Measurements from ENCODE around the gene TJP1.
"Not testable (repeated sequence)": the region's sequence is repeated elsewhere in the genome, so short reads cannot be mapped to it uniquely, and the experiment has no call there.

The TJP1 gene

DNA sequence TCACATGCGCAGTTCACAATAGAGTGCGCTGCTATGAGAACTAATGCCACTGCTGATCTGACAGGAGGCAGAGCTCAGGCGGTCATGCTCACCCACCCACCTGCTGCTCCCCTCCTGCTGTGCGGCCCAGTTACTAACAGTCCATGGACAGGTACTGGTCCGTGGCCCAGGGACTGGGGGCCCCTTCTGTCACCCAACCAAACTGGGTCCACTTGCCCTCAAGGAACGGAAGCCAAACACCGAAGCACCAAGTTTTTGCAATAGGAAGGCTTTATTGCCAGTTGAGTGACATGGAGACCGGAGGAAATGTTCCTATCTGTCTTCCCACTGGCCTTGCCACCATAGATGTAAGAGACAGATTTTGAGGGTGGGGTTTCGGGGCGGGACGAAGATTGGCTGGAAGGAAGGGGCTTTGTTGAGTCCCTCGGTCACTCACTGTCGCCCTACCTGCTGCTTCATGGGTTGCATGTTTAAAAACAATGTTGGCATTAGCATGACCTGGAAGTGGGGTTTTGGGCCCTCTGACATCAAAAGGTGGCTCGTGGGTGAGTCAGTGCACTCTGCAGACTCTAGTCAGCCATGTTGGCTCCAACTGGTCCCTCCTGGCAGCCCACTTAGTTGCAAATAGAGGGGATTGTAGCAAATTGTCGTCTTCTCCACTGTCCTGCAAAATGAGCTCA is 141.0 kb downstream of the TJP1 start:
- no peak for DNase-seq (ENCODE audit: low spot score)

DNA sequence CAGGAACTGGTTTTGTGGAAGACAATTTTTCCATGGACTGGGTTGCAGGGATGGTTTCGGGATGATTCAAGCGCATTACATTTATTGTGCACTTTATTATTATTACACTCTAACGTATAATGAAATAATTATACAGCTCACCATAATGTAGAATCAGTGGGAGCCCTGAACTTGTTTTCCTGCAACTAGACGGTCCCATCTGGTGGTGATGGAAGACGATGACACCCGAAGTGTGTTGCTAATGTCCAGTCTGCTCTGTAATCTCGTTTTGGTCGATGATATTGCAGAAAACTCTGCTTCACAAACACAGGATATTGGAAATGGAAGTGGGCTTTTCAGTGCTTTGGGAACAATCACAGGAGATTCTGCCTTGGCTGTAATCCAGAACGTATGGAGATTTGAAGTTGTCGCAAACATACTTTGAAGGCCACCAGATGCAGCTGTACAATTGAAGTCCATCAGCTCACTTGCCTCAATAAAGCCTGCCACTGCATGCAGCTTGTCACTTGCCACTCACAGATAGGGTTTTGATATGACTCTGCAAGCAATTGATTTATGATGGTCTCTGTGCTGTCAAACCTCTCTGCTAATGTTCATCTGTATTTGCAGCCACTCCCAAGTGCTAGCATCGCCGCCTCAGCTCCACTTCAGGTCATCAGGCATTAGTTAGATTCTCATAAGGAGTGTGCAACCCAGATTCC is 141.7 kb downstream of the TJP1 start:
- no peak for DNase-seq (ENCODE audit: low spot score)

DNA sequence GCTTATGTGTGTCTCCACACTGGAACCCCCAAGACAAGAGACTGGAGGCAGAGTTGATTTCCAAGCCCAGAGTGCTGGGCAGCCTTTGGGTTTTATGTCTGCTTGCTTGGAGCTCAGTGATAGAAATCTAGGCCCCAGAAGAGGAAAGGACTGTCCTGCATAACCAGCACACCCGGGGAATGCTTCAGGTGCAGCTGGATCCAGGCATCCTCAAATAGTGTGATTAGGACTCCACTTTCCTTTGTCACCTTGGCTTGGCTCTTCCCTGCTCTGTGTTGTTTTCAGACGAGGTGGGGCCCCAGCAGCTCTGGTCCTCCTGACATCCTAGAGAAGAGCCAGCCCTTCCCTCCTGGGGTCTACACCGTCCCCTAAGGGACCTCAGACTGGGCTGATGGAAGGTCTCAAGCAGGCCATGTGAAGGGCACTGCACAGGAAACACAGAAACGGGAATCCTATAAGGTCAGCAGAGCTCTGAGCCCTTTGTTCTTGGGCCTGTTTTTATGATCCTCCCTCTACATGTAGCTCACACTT is 143.7 kb downstream of the TJP1 start:
- DNase-seq (ENCODE audit: low spot score) = no peak

DNA sequence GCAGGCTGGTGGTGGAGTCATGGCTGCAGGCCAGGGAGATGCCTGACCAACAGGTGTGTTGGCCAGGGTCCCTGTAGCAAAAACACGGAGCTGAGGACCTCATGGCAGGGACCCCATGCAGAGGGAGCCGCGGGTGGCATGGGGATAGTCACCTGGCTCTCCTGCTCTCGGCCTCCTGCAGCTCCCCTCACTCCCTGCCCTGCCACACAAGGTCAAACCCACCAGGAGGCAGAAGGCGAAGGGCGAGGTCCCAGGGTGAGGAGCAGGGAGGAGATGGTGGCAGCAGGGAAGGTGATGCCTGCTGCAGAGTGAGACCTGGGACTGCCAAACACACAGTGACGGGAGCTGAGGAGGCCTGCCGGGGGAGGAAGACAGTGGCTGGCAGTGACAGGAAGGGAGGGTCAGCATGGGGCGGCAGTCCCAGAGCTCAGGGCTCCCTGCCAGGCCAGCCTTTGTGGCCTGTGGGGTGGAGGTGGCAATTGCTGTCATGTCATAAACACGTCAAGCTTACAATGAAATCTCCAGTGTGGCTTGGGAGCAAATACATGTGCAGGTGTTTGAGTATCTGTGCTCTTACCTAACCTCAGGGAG is 144.3 kb downstream of the TJP1 start:
- no peak for DNase-seq (ENCODE audit: low spot score)

DNA sequence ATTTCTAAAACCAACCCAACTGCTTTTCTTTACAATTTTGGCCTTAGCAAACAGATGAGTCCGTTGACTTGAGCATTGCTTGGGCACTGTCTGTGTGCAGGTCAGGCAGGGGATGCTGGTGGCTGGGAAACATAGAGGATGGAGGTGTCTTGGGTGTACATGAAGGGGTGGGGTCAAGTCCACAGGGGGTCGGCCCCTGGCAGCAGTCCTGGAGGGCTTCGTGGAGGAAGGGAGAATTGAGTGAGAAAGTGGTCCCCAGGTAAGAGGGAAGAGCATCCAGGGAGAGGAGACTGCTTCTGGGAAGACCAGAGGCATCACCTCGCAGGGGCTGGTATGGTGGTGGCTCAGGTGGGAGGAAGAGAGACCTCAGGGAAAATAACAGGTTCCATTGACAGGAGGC is 144.8 kb downstream of the TJP1 start:
- no peak for DNase-seq (ENCODE audit: low spot score)

DNA sequence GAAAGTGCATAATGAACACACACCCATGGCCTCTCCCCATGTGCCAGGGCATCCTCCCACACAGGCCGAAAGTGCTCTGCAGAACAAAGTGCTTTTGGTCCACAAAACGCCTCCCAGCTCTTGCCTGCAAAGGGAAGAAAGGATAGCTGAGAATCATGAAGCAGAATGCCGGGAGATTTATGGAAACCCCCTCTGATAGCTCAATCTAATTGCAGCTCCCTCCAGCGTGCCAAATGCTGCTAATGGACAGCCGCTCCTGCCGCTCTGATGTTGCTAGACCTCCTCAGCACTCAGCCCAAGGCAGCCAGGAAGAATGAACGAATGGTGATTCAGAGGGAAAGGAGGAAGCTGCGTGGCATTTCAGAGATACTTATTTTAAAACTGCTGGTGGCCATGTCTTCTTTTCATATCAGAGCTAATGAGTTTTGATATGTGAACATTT is 145.3 kb downstream of the TJP1 start:
- DNase-seq (ENCODE audit: low spot score) = no peak

DNA sequence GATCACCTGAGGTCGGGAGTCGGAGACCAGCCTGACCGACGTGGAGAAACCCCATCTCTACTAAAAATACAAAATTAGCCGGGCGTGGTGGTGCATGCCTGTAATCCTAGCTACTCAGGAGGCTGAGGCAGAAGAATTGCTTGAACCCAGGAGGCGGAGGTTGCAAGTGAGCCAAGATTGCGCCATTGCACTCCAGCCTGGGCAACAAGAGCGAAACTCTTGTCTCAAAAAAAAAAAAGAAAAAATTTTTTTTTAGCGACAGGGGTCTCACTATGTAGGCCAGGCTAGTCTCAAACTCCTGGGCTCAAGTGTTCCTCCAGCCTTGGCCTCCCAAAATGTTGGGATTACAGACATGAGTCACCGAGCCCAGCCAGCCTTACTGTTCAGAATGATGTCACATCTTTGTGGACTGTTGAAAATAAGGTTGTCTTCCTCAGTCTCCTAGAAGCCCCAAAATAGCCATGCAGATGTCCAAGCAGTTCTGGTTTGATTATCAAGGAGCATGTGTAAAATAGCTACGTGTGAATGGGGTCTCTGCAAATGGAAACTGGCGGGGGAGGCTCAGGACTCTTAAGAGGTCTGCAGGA is 145.8 kb downstream of the TJP1 start:
- DNase-seq (ENCODE audit: low spot score) = not testable (repeated sequence)

DNA sequence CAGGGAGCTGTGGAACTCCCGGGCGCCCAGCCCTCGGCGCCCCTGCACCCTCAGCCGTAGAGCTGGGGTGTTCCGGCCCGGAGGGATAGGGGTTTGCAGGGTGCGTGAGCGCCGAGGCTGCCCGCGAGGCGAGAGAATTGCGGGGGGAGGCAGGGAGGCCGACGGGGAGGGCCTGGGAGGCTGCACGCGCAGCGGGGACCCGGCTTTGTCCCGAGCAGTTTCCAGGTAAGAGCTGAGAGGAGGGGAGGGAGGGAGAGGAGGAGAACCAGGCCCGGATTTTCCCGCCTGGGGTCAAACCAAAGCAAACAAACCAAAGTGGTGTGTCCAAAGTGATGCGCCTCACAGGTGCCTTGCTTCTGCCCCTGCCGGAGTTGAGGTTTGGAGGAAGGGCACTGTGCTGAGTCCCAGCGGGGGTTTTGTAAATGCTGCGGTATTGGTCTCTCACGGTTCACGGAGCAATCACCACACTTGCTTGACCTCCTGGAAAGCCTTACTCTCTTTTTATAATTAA is 146.4 kb downstream of the TJP1 start:
- no peak for DNase-seq (ENCODE audit: low spot score)

DNA sequence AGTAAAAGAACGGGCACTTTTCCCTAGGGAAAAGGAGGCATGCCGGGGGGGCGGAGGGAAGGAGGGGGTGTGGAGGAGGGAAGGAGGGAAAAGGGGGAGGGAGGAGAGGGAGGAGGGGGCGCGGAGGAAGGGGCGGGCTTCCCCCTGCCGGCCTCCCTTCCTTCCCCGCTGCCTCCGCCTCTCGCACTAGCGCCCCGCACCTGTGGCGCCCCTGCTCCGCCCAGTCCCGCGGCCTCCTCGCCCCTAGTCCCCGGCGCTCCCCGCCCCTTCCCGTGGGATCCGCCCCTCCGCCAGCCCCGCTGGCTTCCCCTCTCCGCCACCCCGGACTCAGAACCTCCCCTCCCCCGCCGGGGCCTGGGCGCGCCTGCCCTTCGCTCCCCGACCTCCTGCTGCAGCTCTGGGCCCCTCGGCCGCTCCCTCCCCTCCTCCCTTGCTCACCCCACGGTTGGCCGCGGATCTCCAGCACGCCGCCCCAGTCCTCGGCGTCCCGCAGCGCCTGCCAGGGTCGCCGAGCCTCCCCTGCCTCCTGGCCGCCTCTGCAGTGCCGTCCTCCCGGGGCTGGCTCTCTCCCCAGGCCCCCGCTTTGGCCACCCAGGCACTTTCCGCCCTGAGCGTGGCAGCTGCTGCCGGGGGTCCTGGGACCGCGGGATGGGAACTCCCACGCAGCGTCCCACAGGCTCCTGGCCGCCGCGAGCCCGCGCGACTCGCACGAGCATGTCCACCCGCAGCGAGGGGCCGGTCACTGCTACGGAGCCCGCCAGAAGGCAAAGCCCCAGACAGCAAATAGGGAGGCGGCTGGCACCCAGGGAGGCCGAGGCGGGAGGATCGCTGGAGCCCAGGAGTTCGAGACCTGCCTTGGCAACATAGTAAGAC is 147.4 kb downstream of the TJP1 start:
- no peak for DNase-seq (ENCODE audit: low spot score)

DNA sequence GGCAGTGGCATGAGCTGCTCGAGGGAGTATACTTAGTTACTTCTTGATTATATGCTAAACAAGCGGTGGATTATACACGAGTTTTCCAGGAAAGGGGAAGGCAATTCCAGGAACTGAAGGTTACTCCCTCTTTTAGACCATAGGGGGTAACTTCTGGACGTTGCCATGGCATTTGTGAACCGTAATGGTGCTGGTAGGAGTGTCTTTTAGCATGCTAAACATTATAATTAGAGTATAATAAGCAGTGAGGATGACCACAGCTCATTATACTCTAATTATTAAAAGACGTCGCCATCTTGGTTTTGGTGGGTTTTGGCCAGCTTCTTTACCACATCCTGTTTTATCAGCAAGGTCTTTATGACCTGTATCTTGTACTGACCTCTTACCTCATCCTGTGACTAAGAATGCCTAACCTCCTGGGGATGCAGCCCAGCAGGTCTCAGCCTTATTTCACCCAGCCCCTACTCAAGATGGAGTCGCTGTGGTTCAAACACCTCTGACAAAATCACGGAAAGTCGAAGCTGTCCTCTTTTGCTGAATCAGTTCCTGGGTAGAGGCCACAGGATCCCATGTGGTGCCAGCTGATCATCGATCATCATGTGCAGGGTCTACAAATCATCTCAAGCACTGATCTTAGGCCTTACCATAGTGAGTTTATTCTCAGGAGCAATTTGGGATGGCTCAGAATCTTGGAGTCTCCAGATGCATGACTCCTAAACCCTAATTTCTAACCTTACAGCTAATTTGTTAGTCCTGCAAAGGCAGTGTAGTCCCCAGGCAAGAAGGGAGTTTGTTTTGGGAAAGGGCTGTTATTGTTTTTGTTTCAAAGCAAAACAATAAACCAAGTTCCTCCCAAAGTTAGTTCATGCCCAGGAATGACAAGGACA is 149.1 kb downstream of the TJP1 start:
- no peak for DNase-seq (ENCODE audit: low spot score)

DNA sequence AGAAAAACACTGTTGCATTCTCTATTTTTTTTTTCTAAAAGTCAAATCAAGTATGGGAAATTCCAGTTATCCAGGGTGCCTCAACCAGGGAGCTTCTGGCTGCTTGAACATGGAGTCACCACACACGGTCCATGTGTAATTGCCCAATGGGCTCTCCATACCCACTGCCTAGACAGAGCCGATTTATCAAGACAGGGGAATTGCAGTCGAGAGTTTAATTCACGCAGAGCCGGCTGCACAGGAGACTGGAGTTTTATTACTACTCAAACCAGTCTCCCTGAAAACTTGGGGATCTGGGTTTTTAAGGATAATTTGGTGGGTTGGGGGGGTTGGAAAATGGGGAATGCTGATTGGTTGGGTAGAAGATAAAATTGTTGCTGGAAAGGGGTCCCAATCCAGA is 149.8 kb downstream of the TJP1 start:
- no peak for DNase-seq (ENCODE audit: low spot score)

DNA sequence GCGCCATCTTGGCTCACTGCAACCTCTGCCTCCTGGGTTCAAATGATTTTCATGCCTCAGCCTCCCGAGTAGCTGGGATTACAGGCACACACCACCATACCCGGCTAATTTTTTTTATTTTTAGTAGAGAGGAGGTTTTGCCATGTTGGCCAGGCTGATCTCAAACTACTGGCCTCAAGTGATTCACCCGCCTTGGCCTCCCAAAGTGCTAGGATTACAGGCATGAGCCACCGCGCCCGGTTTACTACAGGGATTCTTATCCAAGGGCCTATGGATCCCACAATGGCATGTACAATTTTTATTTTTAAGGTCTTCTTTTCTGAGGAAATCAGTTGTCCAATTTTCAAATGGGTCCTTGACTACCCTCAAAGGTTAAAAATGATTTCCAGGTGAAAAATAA is 150.2 kb downstream of the TJP1 start:
- DNase-seq (ENCODE audit: low spot score) = not testable (repeated sequence)

DNA sequence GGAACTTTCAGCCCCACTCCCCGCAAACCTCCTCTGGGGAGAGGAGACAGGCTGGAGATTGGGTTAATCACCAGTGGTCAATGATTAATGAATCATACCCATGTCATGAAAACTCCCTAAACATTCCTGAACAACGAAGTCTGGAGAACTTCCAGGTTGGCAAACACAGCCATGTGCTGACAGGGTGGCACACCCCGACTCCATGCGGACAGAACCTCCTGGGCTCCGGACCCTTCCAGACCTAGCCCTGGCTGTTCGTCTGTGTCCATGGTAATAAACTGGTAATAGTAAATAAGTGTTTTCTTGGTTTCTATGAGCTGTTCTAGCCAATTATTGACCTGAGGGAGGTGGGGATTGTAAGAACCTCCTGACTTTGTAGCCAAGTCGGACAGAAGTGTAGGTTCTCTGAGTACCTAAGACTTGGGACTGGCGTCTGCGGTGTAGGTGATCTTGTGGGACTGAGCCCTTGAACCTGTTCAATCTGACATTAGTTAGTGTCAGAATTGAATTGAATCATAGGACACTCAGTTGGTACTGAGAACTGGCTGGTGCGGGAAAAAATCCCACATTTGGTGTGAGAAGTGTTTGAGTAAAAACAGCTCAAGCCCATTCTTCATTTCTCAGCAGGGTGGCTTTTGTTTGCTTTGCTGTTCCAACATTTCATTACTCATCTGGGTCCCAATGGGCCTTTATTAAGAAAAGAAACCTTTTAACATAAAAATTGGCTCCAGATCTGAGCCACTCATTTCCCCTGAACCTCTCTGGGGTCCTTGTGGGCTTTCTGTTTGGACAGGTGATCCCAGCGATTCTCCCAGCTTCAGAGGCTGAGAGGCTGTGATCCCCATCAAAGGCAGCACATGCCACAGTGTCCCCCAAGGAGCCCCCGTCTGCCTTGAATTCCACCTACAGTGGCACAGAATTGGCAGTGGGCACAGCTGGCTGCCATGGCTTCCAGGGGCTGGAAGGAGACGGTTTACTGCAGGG is 151.0 kb downstream of the TJP1 start:
- no peak for DNase-seq (ENCODE audit: low spot score)

DNA sequence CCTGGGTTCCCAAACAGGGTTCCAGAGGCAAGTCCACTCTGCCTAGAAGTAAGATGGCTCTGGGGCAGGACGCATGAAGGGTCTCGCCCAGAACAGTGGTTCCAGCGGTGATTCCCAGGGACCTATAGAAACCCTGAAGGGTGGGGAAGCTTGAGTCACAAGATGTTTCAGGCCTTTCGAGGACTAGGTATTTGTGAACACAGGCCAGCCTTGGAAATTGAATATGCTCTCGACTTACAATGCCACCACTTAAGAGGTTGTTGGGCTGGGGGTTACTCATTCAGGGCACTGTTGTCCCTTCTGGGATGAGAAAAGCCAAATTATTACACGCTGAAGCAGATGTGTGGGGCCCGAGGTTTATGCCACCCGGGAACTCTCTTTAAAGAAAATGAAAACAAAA is 152.0 kb downstream of the TJP1 start:
- no peak for DNase-seq (ENCODE audit: low spot score)

DNA sequence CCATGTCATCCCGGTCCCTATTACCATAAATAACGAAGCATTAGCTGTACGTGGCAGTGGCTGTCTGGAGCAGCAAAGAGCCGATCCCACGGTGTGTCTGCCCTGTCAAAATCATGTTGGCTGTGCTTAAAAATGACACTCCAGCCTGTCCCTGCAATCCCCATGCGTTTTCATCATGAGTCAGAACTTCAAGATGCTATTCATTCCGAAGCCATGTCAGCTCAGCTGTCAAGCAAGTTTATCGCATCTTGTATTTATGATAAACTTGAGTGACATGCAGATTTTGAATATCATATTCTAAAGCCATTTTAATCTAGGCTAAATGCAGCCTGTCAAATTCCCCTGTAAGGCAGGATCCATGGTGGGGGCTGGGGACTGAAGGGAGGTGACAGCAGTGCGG is 152.4 kb downstream of the TJP1 start:
- DNase-seq (ENCODE audit: low spot score) = no peak

DNA sequence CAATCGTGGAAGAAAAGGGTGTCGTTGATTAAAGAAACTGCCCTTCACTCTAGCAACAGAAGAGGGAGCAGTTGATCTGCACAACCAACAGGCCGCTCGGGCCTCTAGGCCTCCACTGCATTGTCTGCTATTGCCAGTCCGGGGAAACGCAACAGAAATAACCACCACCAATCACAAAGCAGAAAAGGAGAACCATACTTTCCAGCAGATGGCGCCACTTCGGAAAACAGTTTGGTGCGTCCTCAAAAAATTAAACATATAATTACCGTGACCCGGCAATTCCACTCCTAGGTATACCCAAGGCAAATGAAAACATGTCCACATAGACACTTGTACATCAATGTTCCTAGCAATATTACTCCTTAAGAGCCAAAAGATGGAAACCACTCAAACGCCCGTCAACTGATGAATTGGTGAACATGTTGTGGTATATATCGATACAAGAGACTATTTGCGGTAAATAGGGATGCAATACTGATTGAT is 154.1 kb downstream of the TJP1 start:
- peak; percentile 73 for DNase-seq (ENCODE audit: low spot score)

DNA sequence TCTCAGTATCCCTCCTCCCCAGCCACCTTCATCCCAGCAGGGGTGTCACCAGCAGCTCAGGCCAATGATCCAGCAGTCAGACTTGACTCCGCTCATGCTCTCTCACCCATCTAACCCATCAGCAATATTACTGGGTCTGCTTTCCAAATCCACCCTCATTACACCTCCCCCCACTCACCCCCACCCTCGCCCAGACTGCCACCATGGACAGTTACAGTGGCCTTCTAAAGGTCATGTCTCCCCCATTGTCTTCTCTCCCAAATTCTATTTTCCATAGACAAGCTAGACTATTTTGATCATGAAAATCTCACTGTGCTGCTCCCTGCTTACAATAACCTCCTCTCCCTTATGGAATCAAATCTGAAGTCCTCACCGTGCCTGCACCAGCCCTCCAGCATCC is 156.0 kb downstream of the TJP1 start:
- no peak for DNase-seq (ENCODE audit: low spot score)

DNA sequence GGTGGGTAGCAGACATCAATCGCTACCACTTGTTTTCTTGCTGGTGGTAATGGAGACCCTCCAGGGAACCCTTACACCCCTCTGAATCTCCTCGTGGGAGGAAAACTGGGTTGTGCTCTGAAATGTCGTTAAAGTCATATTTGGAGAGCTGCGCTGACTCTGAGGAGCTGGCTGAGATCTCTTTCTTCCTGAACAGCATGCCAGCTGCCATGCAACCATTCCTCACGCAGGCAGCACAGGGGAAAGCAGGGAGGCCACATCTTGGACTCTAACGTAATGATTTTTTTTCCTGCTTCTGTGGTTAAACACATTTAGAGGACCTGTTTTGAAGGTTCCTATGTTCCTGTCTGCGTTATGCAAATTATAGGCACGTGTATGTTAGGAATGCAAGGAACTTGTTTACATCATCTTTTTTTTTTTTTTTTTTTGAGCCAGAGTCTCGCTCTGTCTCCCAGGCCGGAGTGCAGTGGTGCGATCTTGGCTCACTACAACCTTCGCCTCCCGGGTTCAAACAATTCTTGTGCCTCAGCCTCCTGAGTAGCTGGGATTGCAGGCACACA is 156.7 kb downstream of the TJP1 start:
- no peak for DNase-seq (ENCODE audit: low spot score)

DNA sequence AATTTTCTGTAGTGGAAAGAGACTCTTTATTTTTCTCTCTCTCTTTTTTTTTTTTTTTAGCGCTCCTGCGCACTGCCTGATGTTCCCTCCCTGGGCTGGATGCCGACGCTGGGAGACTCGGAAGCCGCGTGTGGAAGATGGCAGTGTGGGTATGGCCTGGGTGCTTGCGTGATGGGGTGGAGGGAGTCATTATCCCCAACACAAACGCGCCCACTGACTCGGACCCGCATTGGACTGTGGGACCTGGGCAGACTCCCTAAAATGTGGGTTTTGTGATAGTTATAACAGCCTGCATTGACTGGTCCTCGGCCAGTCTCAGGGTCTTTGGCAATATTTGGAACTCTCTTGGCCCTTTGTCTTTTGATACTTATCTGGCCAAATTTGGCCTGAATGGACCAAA is 157.9 kb downstream of the TJP1 start:
- no peak for DNase-seq (ENCODE audit: low spot score)

Measured in D341Med (cell line).